PC-9 (cell line): Measurements from ENCODE around the gene TMEM123.

Source experiments
- EZH2 ChIP-seq: fragments of 200-600 bp; sonication (generic); IDR thresholded peaks from 2 replicates; pipeline ENCODE4 v1.8.0; 2017; ENCODE audit warnings: antibody characterized with exemption, low read depth
- TF ChIP-seq, protein P1 (sequence below): fragments of 200-600 bp; sonication (generic); conservative IDR thresholded peaks from 2 replicates; pipeline ENCODE4 v1.6.1; 2017; ENCODE audit warnings: mixed run types, antibody characterized with exemption, mild to moderate bottlenecking, moderate library complexity

GRCh38 chr11:102419181-102419580 lies 33.4 kb downstream of the TMEM123 start:
- TF ChIP-seq, protein P1, sequence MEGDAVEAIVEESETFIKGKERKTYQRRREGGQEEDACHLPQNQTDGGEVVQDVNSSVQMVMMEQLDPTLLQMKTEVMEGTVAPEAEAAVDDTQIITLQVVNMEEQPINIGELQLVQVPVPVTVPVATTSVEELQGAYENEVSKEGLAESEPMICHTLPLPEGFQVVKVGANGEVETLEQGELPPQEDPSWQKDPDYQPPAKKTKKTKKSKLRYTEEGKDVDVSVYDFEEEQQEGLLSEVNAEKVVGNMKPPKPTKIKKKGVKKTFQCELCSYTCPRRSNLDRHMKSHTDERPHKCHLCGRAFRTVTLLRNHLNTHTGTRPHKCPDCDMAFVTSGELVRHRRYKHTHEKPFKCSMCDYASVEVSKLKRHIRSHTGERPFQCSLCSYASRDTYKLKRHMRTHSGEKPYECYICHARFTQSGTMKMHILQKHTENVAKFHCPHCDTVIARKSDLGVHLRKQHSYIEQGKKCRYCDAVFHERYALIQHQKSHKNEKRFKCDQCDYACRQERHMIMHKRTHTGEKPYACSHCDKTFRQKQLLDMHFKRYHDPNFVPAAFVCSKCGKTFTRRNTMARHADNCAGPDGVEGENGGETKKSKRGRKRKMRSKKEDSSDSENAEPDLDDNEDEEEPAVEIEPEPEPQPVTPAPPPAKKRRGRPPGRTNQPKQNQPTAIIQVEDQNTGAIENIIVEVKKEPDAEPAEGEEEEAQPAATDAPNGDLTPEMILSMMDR, result no peak
- no peak for TF ChIP-seq EZH2
